ENCODE measurements around the gene FAIM2. TPM values are rescaled to one million over a fixed set of nuclear protein-coding genes. Genes with fewer than 3 reads are reported as not detected.

Gene FAIM2
- total RNA-seq, 1 experiment from 2014 or later = 0.22 TPM

- DNase-seq (ENCODE audit: low spot score) (peak; percentile 37), ATAC-seq (peak; percentile 35)
- no peak overlapping the region for H3K4me3 Mint-ChIP-seq
- peaks cover 7% of the 10 kb centered on the region for H3K9me3 Mint-ChIP-seq
- ChIA-PET POLR2A (interaction anchor here (0.6 kb wide), 1 partner anchor 116 kb away, joined by 3 read pairs; no protein-coding TSS in a partner anchor), CTCF (interaction anchor here (0.9 to 3.7 kb wide), 6 partner anchors 18 to 185 kb away, joined by 3 to 16 read pairs (median 4); no protein-coding TSS in a partner anchor)
- no peaks in the 10 kb centered on the region for H3K27me3 Mint-ChIP-seq (ENCODE audit: low read depth)
- peak; percentile 66 for TF ChIP-seq ZNF423 (CRISPR knock-in tag; IDR thresholded peaks at IDR 0.05)
- TF ChIP-seq ZNF138 (CRISPR knock-in tag; conservative IDR thresholded peaks at IDR 0.05) = no peak
- H3K27ac Mint-ChIP-seq = no peak overlapping the region
- peaks cover 43% of the 10 kb centered on the region for H3K4me1 Mint-ChIP-seq
- peaks cover 4% of the 10 kb centered on the region for H3K36me3 Mint-ChIP-seq
These were observed 18.6 kb downstream of the FAIM2 start for GRCh38 chr12:49885118-49885517.

GRCh38 chr12:49882851-49883464, 20.7 kb downstream of the FAIM2 start:
- ATAC-seq (peak; percentile 70), DNase-seq (ENCODE audit: low spot score) (peak; percentile 46)
- Mint-ChIP-seq H3K27ac (no peak overlapping the region), H3K36me3 (peaks cover 25% of the 10 kb centered on the region), H3K9me3 (peaks cover 29% of the 10 kb centered on the region), H3K27me3 (ENCODE audit: low read depth) (no peaks in the 10 kb centered on the region), H3K4me3 (no peak overlapping the region), H3K4me1 (peaks cover 43% of the 10 kb centered on the region)
- TF ChIP-seq ARID4B (CRISPR knock-in tag; IDR thresholded peaks at IDR 0.05; ENCODE audit: borderline replicate concordance) = no peak
- TF ChIP-seq ZBTB21 (CRISPR knock-in tag; IDR thresholded peaks at IDR 0.05; ENCODE audit: borderline replicate concordance) = no peak
- TF ChIP-seq PRDM15 (CRISPR knock-in tag; IDR thresholded peaks at IDR 0.05) = no peak
- no peak for TF ChIP-seq ATF1 (CRISPR knock-in tag; IDR thresholded peaks at IDR 0.05)
- TF ChIP-seq PRRX2 (CRISPR knock-in tag; IDR thresholded peaks at IDR 0.05) = 0 out of 2 replicates have a peak, but pooled peaks have one; percentile 23
- no peak for TF ChIP-seq MLX (CRISPR knock-in tag; IDR thresholded peaks at IDR 0.05)
- ChIA-PET POLR2A (no interaction called here), CTCF (interaction anchor here (0.9 to 3.8 kb wide), 9 partner anchors 9 to 187 kb away, joined by 3 to 29 read pairs (median 4); no protein-coding TSS in a partner anchor)

- peaks cover 33% of the 10 kb centered on the region for H3K9me3 Mint-ChIP-seq
- ChIA-PET CTCF (interaction anchor here (0.9 to 3.8 kb wide), 8 partner anchors 9 to 188 kb away, joined by 3 to 29 read pairs (median 5); no protein-coding TSS in a partner anchor), POLR2A (no interaction called here)
- no peak overlapping the region for H3K27ac Mint-ChIP-seq
- peaks cover 28% of the 10 kb centered on the region for H3K36me3 Mint-ChIP-seq
- peaks cover 42% of the 10 kb centered on the region for H3K4me1 Mint-ChIP-seq
- ATAC-seq = no peak
- H3K4me3 Mint-ChIP-seq = no peak overlapping the region
- DNase-seq (ENCODE audit: low spot score) = no peak
- H3K27me3 Mint-ChIP-seq (ENCODE audit: low read depth) = no peaks in the 10 kb centered on the region; the same call in 1 of the 2 replicates
- TF ChIP-seq USF1 (CRISPR knock-in tag; IDR thresholded peaks at IDR 0.05) (no peak), PRRX2 (CRISPR knock-in tag; IDR thresholded peaks at IDR 0.05) (no peak), ZNF423 (CRISPR knock-in tag; IDR thresholded peaks at IDR 0.05) (0 out of 2 replicates have a peak, but pooled peaks have one; percentile 53), NFATC4 (CRISPR knock-in tag; IDR thresholded peaks at IDR 0.05) (no peak), ZNF317 (CRISPR knock-in tag; IDR thresholded peaks at IDR 0.05; ENCODE audit: borderline replicate concordance, low read depth) (no peak), FOXK1 (CRISPR knock-in tag; IDR thresholded peaks at IDR 0.05) (no peak)
These were observed 21.4 kb downstream of the FAIM2 start for GRCh38 chr12:49882248-49882850.
